Astrocyte of the cerebellum (primary cell): Measurements from ENCODE around the gene RBM7.

Source experiments
- DNase-seq: peaks from one replicate; pipeline ENCODE4 v3.0.0-alpha.2; 2011; ENCODE audit warnings: low read depth
- H3K4me3 ChIP-seq: 2 replicates; pipeline ENCODE4 v1.5.1; 2011; ENCODE audit warnings: mild to moderate bottlenecking, low read depth, low read length, moderate library complexity
- CTCF ChIP-seq: IDR thresholded peaks from 2 replicates; pipeline ENCODE4 v1.5.1; 2012; ENCODE audit warnings: low read length, low read depth, moderate library complexity, mild to moderate bottlenecking; ENCODE audit errors: missing control alignments
- in situ Hi-C: cut with HindIII; loops from 2 replicates; pipeline ENCODE4 v1.10.0; 2017; ENCODE audit warnings: low sequenced_read_pairs

RBM7 gene

GRCh38 chr11:114433376-114433775 lies 32.9 kb downstream of the RBM7 start:
- no peak for DNase-seq
- in situ Hi-C loops: no loop called here
- no peak overlapping the region for H3K4me3 ChIP-seq
- TF ChIP-seq CTCF: no peak

GRCh38 chr11:114438303-114438702 lies 37.8 kb downstream of the RBM7 start:
- no peak overlapping the region for H3K4me3 ChIP-seq
- DNase-seq: no peak
- no peak for TF ChIP-seq CTCF
- in situ Hi-C loops: no loop called here

- H3K4me3 ChIP-seq: peak within 1 kb of the TSS; percentile 89
- TF ChIP-seq CTCF: peak; percentile 37
- in situ Hi-C loops: no loop called here
- DNase-seq: peak; percentile 85
These were observed 39.0 kb downstream of the RBM7 start, which contains the start of gene REXO2 for GRCh38 chr11:114439229-114440120. TSS of gene REXO2 (plus strand) at chr11:114439467. CDS start at chr11:114439529, 62 bp downstream.

GRCh38 chr11:114440121-114440860 lies 39.8 kb downstream of the RBM7 start:
- no peak for TF ChIP-seq CTCF
- H3K4me3 ChIP-seq: peak overlapping the region; percentile 89
- DNase-seq: no peak
- in situ Hi-C loops: no loop called here

- no peak for DNase-seq
- H3K4me3 ChIP-seq: peak overlapping the region; percentile 89
- no peak for TF ChIP-seq CTCF
- in situ Hi-C loops: no loop called here
These were observed 40.7 kb downstream of the RBM7 start for GRCh38 chr11:114440971-114441763.

- H3K4me3 ChIP-seq: no peak overlapping the region
- no peak for DNase-seq
- in situ Hi-C loops: no loop called here
- no peak for TF ChIP-seq CTCF
These were observed 41.5 kb downstream of the RBM7 start for GRCh38 chr11:114441921-114442320.
